Parathyroid adenoma (tissue), 2 donors: ENCODE measurements around the gene NFASC.

Experiments used
- H2AFZ ChIP-seq: fragments of 300-600 bp; sonication (generic); one replicate; pipeline ENCODE4 v1.7.0; 2017; ENCODE audit warnings: antibody characterized with exemption, mild to moderate bottlenecking
- H3K27ac ChIP-seq: fragments of 300-600 bp; sonication (generic); one replicate; pipeline ENCODE4 v1.7.0; 2017
- H3K27me3 ChIP-seq: fragments of 300-600 bp; sonication (generic); one replicate; pipeline ENCODE4 v1.7.0; 2017; ENCODE audit warnings: low read length; ENCODE audit not compliant: control insufficient read depth, insufficient read depth
- H3K36me3 ChIP-seq: fragments of 300-600 bp; sonication (generic); one replicate; pipeline ENCODE4 v1.7.0; 2017; ENCODE audit warnings: low read length; ENCODE audit not compliant: control insufficient read depth, insufficient read depth
- H3K4me1 ChIP-seq: fragments of 300-600 bp; sonication (generic); one replicate; pipeline ENCODE4 v1.7.0; 2017; ENCODE audit warnings: control low read depth
- H3K4me2 ChIP-seq: fragments of 300-600 bp; sonication (generic); one replicate; pipeline ENCODE4 v1.7.0; 2017; ENCODE audit warnings: low read length
- H3K4me3 ChIP-seq: fragments of 300-600 bp; sonication (generic); one replicate; pipeline ENCODE4 v1.7.0; 2017; ENCODE audit warnings: low read depth, low read length
- H3K79me2 ChIP-seq: fragments of 300-600 bp; sonication (generic); one replicate; pipeline ENCODE4 v1.7.0; 2017; ENCODE audit warnings: control low read depth
- H3K9ac ChIP-seq: fragments of 300-600 bp; sonication (generic); one replicate; pipeline ENCODE4 v1.7.0; 2017; ENCODE audit warnings: mild to moderate bottlenecking
- H3K9me3 ChIP-seq: fragments of 300-600 bp; sonication (generic); one replicate; pipeline ENCODE4 v1.7.0; 2017; ENCODE audit warnings: low read length; ENCODE audit not compliant: control insufficient read depth
- CTCF ChIP-seq: fragments of 300-600 bp; sonication (generic); IDR thresholded peaks from one replicate; pipeline ENCODE4 v1.7.0; 2017; ENCODE audit warnings: antibody characterized with exemption, mild to moderate bottlenecking
- donor health status: primary hyperparathyroidism.

NFASC gene

GRCh38 chr1:205049479-205049878, 178.8 kb downstream of the NFASC start:
- no peak for TF ChIP-seq CTCF
- Histone ChIP-seq H3K4me2 (no peak overlapping the region), H3K9me3 (no peaks in the 10 kb centered on the region), H2AFZ (no peak overlapping the region), H3K4me1 (no peaks in the 10 kb centered on the region), H3K4me3 (no peak overlapping the region), H3K9ac (no peak overlapping the region), H3K27ac (no peak overlapping the region), H3K79me2 (no peaks in the 10 kb centered on the region), H3K27me3 (peaks cover 5% of the 10 kb centered on the region), H3K36me3 (no peaks in the 10 kb centered on the region)

- Histone ChIP-seq H3K36me3 (no peaks in the 10 kb centered on the region), H2AFZ (no peak overlapping the region), H3K4me3 (no peak overlapping the region), H3K9me3 (no peaks in the 10 kb centered on the region), H3K79me2 (no peaks in the 10 kb centered on the region), H3K27me3 (no peaks in the 10 kb centered on the region), H3K4me2 (no peak overlapping the region), H3K27ac (no peak overlapping the region), H3K9ac (no peak overlapping the region), H3K4me1 (no peaks in the 10 kb centered on the region)
- TF ChIP-seq CTCF: no peak
Measured at GRCh38 chr1:205052690-205053089, 182.0 kb downstream of the NFASC start.

GRCh38 chr1:205053296-205053695, 182.6 kb downstream of the NFASC start:
- no peak overlapping the region for H3K9ac ChIP-seq

GRCh38 chr1:205054013-205054412, 183.4 kb downstream of the NFASC start:
- Histone ChIP-seq H3K27me3 (no peaks in the 10 kb centered on the region), H3K4me1 (no peaks in the 10 kb centered on the region), H3K27ac (no peak overlapping the region), H3K4me2 (no peak overlapping the region), H3K9ac (no peak overlapping the region), H3K79me2 (no peaks in the 10 kb centered on the region), H3K9me3 (no peaks in the 10 kb centered on the region), H3K36me3 (no peaks in the 10 kb centered on the region), H2AFZ (no peak overlapping the region), H3K4me3 (no peak overlapping the region)
- no peak for TF ChIP-seq CTCF

More at GRCh38 chr1:205053296-205053695, 182.6 kb downstream of the NFASC start:
- no peak overlapping the region for H3K4me2 ChIP-seq
- no peaks in the 10 kb centered on the region for H3K36me3 ChIP-seq
- TF ChIP-seq CTCF: no peak
- H3K9me3 ChIP-seq: no peaks in the 10 kb centered on the region
- no peak overlapping the region for H2AFZ ChIP-seq
- H3K4me1 ChIP-seq: no peaks in the 10 kb centered on the region
- H3K4me3 ChIP-seq: no peak overlapping the region
- no peak overlapping the region for H3K27ac ChIP-seq
- H3K27me3 ChIP-seq: no peaks in the 10 kb centered on the region
- H3K79me2 ChIP-seq: no peaks in the 10 kb centered on the region

- no peaks in the 10 kb centered on the region for H3K27me3 ChIP-seq
- H3K4me2 ChIP-seq: no peak overlapping the region
- H3K36me3 ChIP-seq: no peaks in the 10 kb centered on the region
- no peak overlapping the region for H3K4me3 ChIP-seq
- no peak overlapping the region for H3K27ac ChIP-seq
- no peak overlapping the region for H2AFZ ChIP-seq
- no peaks in the 10 kb centered on the region for H3K79me2 ChIP-seq
- H3K4me1 ChIP-seq: no peaks in the 10 kb centered on the region
- no peak for TF ChIP-seq CTCF
- no peak overlapping the region for H3K9ac ChIP-seq
- H3K9me3 ChIP-seq: no peaks in the 10 kb centered on the region
Measured at GRCh38 chr1:205056188-205056611, 185.5 kb downstream of the NFASC start.
